NCI-H345 treated with DMSO at 0.1 percent for 48 hours (cell line): ENCODE data around the gene MKNK1.

Experiments used
- DNase-seq: peaks from one replicate; lab custom pipeline; 2025; ENCODE audit not compliant: unreplicated experiment; lab: John Stamatoyannopoulos, UW

Gene MKNK1

DNA sequence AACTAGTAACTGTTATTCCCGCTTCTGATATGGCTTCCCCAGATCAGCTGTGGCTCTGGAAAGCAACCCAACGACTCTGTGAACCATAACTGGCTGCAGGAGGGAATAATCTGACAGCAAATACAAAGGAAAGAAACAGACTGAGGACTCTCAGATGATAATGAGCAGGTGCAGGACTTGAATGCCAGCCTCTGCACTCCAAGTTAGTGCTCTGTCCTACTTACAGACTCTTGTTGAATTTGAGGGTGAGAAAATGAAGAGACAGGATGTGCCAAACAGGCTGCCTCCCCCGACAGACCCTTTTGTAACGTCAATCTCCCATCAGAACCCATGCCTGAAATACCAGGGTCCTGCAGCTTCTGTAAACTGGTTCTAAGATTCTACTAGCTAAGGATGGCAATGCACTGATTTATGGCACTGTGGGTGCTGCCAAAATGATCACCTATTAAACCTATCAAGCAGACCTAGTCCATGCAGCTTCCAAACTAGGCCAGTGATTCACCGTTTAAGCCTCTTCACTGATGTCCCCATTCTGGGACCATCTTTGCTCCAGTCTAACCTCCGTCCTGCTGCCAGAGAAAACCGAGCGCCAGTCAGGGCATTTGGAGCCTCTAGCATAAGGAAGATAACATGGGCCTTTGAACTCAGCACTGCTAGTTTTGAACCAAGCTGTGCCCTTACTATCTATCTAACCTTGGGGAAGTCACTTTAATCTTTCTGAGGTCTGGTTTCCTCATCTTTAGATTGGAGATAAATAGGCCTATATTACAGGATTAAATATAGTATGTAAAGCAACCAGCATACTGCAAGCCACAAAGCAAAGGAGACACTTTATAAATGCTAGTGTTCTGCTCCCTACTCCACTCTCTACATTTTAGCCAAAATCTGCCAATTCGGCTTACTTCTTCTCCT, 4.8 kb downstream of the MKNK1 start:
- DNase-seq: no peak

DNA sequence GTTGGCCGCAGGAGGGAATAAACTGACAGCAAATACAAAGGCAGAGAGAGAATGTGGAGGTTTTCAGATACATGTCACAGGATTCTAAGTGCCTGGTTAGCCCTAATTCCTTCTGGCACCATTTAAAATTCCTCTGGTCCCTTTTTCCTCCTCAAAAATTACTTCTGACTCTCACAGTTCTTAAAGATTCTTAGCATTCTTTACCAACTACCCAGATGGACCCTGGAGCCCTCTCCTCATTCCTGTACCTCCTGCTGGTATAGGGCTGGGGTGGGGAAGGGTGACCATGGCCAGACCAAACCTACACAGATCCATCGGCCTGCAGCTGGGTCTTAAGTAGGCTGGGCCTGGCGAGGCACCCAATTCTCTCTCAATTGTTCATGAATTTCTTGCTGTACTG, 7.2 kb downstream of the MKNK1 start:
- no peak for DNase-seq

DNA sequence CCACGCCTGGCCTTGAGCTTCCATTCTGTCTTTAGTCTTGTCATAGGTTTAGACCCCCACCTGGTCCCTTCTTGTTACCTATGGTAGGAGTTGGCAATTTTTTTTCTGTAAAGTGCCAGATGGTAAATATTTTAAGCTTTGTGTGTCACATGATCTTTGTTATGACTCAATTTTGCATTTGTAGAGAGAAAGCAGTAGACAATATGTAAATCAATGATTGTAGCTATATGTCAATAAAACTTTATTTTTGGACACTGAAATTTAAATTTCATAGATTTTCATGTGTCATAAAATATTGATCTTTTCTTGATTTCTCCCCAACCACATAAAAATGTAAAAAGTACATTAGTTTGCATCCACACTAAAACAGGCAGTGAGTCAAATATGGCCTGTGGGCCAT, 8.0 kb downstream of the MKNK1 start:
- no peak for DNase-seq

DNA sequence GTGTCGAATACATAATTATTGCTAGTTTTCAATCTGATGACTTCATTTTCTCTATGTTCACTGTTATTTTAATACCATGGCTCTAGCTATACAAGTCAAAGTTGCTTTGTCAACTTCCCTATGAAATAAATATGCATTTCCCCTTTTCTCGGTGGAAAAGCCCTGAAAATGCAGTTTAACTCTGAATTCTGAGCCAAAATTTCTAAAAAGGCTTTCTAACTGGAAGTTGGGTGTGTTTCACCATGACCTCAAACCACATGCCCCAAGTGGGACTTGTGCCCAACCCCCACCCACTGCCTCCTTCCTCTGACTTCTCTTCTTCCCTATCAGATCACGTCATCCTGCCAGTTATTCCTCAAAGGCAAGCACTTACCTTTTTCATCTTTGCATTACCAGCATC, 8.9 kb downstream of the MKNK1 start:
- DNase-seq: no peak

DNA sequence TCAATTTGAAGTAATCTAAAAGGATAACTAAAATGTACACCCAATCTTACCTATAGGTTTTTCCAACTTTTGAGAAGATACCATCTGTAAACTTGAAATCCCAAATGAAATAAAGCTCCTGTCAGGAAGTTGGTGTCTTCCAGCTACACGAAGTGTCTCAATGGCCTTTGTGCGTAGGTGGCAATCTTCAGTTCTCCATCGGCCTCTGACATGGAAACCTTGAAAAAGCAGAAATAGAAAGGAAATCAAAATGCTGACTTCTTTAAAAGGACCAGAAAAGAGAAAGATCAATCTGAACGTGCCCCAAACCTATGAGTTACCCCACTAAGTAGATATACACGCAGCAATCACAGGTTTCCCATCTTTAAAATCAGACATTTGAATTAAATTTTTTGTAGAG, 10.0 kb downstream of the MKNK1 start:
- no peak for DNase-seq

DNA sequence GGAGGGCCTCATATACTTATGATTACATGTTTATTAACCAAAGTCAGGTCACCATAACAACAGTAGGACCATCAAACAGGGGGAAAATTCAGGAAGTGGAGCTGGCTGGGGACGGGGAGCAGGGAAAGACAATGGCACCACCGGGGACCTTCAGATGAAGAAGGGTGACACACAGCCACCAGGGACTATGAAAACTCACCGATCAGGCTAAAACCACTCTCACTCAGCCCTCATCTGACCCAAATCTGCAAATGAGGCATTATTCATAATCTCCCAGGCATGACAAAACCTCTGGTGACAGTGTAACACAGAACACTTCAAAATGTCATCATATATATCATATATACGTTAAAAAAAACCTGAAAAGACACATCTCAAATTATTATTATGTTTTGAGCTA, 11.2 kb downstream of the MKNK1 start:
- no peak for DNase-seq

DNA sequence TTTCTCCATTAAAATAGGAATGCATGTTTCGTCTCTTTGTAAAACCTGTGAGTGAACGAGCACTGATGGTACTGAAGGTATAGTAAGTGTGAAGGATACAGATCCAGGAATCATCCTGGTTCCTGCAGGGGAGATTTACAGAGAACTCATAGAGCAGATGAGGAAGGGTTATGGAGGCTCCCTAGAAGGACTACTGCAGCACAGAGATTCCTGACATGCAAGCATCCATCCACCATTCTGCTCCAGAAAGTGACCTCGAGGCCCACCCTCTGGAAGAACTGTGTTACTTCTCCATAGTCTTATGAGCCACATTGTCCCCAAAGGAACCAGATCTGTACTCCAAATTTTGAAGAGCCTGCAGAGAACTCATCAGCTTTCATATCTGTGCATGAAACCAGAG, 14.5 kb downstream of the MKNK1 start:
- DNase-seq: no peak

DNA sequence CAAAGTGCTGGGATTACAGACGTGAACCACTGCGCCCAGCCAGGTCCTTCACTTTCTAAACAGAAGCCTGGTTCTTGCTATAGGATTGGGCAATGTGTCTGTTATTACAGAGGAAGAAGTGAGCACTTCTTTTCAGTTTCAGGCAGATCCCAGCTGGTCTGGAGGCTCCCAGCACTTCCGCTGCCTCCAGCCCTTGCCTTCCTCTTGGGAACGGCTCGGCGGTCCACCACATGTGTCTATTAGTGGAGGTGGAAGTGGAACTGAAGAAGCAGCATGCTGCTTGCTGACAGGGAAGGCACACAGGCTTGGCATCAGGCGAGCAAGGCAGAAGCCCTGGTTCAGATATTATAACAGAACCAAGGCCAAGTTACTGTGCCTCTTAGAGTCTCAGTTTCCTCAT, 17.0 kb downstream of the MKNK1 start:
- no peak for DNase-seq

DNA sequence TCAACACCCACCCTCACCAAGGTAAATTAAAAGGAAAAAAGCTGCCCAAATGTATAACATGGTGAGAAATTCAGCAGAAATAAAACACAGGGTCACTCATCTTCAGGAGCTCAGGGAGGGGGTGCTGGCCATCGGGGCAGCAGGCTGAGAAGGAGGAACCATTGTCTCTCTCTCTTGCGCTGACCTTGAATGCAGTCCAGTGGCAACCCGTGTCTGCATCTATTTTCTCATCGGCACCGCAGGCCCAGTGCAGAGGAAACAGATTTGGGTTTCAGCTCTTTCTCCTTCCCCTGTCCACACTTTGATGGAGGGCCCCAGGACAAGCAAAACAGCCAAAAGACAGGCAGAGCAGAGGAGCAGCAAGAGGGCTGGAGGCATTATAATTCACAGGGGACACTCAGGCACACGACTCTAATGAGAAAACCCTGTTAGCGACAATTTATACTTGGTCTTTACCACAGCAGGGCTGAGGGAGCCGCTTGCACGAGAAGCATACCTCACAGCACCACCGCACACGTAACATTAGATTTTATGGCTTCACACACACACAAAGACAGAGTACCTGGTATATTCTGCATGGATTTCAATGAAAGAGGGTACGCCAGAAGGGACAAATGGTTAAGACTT, 18.6 kb downstream of the MKNK1 start:
- no peak for DNase-seq

DNA sequence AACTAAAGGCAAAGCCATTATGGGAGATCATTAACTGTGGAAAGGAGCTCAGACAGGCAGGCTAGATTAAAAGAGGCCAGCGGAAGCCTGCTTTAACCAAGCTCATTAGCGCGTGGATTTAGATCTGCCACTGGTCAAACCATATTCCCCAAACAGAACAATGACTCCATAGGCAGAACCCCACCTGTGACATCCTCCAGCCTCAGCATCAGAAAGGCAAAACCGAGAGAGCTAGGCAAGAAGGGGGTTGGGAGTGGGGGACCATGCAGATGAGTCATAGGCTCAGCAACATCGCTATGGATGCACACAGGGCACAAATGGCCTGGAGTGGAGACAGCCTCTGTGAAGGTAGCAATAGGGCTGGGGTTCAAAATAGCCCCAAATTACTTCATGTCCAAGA, 20.6 kb downstream of the MKNK1 start:
- DNase-seq: no peak

DNA sequence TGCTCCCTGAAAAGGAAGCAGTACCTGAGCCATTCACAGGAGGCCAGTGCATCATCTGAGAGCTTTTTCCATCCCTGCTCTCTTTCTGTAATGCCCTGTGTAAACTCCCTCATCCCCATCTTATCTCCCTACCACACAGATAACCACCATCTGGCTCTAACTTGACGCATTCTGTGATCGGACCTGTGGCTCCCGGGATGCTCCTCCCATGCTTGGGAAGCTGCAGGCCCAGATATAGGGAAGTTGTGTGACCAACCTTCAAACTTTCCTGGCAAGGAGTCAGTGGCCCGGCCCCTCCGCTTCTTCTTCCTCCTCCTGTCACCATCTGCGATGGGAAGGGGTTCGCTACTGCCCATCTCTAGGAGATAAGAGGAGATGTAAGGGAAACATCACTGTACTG, 21.1 kb downstream of the MKNK1 start:
- no peak for DNase-seq

DNA sequence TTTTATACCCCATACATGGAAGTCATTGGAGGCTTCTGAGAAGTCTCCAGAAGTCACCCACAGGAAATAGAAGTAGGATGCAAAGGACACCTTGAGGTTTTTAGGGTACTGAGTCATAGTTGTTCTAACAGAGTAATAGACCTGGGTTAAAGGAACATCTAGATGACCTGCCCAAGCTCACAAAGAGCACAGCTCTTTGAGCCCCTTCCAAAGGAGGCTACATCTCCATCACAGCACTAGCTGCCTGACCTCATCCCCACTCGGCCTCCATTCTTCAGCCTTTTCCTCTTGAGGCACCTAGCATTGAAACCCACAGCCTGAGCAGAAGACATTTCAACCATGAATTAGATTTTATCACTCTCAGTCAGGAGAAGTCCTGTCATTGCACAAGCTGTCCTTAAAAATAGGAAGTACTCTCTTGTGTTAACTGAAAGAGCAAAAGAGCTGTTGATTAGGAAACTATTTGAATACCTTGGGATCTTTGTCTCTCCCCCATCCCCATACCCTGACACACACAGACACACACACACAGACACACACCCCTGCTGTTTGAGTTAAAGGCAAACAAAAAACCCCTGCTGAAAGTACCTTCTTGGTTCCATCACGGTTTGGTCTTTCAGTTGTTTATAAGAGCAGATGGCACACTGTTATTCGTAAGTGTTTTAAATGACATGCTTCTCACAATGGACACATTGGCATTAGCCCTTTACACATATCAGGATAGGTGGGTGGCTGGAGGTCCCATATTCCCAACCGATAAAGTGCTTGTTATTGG, 22.2 kb downstream of the MKNK1 start:
- no peak for DNase-seq

DNA sequence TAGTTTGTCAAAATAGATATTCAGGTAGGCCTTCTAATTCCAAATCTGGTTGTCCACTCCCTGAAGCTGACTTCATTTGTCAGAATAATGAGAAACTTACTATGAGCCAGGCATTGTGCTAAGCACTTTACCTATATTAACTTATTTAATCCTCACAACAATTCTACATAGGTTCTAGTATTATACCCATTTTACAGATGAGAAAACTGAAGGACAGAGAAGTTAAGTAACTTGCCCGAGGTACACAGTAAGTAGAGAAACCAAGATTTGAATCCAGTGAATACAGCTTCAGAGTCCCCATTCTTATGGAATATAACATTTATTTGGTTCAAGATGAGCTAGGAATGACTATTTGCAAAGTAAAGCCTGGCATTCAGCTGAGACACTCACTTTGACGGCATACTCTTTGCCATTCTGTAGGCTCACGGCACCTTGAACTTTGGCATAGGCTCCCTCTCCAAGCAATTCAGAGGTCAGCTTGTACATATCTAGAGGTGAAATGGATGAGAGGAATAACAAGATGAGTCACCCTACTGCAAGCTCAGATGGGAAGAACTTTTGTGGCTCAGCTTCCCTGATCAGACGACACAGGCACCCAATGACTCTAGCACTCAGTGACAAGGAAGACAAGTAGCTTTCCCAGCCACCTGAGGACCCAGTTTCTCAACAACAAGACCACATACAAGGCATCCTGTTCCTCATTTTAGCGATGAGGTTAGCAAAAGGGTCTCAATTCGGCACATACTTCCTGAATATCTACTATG, 23.7 kb downstream of the MKNK1 start:
- no peak for DNase-seq

DNA sequence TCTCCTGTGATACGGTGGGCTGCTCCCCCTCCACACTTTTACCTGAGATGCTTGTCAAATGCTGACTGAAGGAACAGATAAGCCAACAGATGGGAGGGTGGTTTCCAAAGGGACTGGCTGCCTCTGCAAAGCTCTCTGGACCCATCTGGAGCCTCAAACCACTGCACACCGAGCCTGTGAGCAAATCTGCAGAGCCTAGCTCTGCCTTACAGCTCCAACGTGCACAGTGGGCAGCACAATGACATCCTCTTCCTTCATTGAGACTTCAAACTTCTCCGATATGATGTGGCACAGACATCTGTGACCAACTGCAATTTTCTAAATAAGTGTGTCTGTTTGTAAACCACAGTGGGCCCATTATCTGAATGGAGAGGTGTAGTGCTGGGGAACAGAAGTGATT, 26.4 kb downstream of the MKNK1 start:
- DNase-seq: no peak

DNA sequence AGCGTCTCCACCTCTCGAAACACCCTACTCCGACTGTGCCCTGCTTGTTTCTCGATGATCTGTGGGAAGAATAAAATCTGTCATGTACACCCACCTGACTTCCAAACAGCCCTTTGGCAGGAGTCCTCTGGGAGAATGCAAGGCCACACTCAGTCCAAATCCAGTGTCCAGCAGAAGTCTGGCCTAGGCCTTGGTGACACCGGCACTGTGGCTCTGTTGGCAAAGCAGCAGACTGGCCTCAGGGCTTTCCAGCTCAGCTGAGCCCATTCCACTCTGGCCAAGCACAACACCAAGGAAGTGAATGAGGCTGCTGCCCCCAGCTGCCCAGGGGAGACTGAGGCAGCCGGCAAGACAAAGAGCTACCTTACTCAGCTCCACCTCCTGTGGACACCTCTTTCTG, 27.5 kb downstream of the MKNK1 start:
- no peak for DNase-seq

DNA sequence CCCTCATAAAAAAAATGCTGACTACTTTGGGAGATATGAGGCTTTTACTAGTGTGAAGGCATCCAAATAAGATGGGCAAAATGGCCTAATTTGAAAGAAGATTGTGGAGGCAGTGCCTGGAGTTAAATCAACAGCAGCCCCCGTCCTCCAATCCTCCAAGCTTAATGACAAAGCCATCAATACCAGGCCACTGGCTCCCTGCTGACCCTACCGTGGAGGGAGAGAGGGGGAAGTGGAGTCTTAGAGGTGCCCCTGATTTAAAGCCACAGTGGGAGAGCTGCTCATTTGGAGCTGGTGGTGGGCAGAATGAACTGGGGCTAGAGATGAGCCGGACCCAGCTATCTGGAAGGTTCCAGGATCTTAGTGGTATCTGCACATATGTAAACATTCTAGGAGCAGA, 28.3 kb downstream of the MKNK1 start:
- no peak for DNase-seq

DNA sequence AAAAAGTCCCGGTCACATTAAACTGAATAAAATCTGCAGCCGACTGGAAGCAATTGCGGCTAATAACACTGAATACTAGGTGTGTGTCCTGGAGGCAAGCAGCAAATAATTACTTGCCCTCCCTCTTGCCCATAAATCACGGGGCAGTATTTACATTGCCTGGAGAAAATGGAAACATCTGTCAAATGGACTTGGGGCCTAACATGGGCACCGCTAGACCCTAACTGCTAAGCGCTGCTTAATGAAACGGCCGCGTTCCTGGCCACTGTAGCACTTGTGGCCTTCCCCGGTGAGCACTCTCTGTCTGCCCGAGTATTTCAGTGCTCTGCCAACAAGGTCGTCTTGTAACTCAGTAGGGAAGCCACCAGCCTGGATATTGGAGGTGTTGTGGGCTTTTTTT, 28.8 kb downstream of the MKNK1 start:
- no peak for DNase-seq

DNA sequence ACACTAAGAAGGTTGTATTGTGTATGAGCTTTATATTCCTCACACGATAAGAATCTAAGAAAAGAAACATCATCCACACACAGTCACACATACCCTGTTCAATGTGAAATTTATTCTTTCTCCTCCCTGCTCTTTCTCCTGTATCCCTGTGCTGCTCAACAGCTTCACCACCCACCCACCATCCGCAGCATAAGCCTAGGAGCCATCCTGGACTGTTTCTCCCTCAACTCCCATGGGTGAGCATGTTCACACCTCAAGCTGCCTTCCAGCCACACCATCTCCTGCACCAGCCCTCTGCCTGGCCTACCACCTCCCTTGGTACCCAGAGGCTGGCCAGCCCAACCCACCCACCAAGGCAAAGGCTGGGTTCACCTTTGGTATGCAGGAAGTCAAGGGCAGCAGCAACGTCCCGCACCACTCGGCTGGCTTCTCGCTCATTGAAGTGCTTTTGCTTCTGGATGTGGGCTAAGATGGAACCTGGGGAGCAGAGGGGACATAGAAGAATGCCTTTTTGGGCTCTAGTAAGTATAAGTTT, 32.3 kb downstream of the MKNK1 start:
- DNase-seq: no peak

DNA sequence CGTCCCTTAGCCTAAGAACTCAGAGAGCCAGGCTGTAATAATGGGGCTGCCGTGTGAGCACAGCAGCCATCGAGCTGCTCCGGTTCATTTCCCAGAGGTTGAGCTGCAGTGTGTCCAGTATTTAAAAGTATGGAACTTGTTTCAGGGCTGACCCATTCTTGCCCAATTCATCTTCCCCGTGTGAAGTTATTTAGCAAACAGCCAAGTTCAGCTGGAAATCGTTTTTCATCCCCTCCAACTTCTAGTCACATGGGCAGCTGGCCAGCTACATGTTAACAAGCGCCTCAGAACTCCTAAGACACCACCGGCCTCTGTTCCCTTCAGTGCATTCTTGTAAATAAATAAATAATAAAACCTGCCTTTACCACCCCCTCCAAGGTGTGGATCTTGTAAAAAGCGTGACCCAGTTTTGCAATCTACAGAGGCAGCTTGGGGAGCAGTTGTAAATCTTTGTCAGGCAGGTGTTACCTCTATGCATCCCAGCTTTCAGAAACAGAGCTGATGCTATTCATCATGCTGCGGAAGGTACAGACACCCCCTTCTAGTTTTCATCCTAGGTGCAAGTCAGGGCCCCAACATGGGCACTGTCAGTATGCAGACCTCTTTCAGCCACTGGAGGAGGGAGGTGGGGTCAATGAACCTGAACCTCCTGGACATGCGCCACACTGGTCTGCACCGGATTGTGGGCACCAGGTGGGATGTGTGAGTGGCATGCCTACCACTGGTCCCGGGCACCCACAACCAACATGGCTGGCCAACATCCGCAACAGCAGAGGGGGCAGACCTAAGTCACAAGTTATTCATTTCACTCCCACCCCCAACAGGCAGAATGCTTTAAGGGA, 34.0 kb downstream of the MKNK1 start:
- no peak for DNase-seq

DNA sequence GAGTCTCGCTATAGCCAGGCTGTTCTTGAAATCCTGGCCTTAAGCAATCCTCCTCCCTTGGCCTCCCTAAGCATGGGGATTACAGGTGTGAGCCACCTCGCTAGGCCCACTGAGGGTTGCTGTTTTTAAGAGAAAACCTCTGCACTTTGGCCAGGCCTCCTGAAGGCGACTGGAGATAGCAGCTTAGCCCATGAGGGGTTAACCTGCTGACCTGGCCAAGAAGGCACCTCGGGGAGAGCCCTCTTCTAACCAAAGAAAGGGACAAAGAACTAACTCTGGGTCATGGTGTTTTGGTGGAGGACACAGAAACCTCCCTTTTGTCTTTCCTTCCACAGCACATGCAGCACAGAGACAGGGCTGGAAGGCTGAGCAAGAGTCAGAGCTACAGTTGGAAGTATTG, 35.0 kb downstream of the MKNK1 start:
- no peak for DNase-seq
